ENCODE data around the gene STH. TPM values are rescaled to one million over a fixed set of nuclear protein-coding genes. Genes with fewer than 3 reads are reported as not detected.

Gene STH
- total and polyA plus RNA-seq, 2 experiments from 2014 or later: not detected

DNA sequence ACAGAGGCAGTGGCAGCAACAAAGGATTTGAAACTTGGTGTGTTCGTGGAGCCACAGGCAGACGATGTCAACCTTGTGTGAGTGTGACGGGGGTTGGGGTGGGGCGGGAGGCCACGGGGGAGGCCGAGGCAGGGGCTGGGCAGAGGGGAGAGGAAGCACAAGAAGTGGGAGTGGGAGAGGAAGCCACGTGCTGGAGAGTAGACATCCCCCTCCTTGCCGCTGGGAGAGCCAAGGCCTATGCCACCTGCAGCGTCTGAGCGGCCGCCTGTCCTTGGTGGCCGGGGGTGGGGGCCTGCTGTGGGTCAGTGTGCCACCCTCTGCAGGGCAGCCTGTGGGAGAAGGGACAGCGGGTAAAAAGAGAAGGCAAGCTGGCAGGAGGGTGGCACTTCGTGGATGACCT is 25.5 kb downstream of the STH start:
- Histone ChIP-seq H3K27me3 (no peaks in the 10 kb centered on the region), H3K36me3 (replicated peaks; ENCODE audit: insufficient read depth, low read depth) (no peaks in the 10 kb centered on the region), H3K9me3 (ENCODE audit: low read depth) (no peaks in the 10 kb centered on the region), H3K27ac (no peak overlapping the region), H3K9me2 (replicated peaks; ENCODE audit: insufficient read depth) (no peaks in the 10 kb centered on the region), H4K20me1 (ENCODE audit: insufficient read depth, poor library complexity, severe bottlenecking) (peaks cover 6% of the 10 kb centered on the region), H2AFZ (no peak overlapping the region), H3K79me2 (no peaks in the 10 kb centered on the region), H3K4me3 (no peak overlapping the region), H3K4me2 (no peak overlapping the region), H3K4me1 (ENCODE audit: insufficient read depth) (no peaks in the 10 kb centered on the region)
- 93% methylated on average over 9 of the region's 14 CpGs for WGBS (ENCODE audit: low lambda C conversion rate, missing lambda C conversion rate)
- TF ChIP-seq CTCF (IDR thresholded peaks at IDR 0.05; ENCODE audit: poor library complexity): no peak
- TF ChIP-seq EZH2 (IDR thresholded peaks at IDR 0.05; ENCODE audit: borderline replicate concordance): no peak
- TF ChIP-seq EZH2phosphoT487 (IDR thresholded peaks at IDR 0.05; ENCODE audit: low read depth, severe bottlenecking, unreplicated experiment): no peak
- DNase-seq (ENCODE audit: low spot score): no peak

DNA sequence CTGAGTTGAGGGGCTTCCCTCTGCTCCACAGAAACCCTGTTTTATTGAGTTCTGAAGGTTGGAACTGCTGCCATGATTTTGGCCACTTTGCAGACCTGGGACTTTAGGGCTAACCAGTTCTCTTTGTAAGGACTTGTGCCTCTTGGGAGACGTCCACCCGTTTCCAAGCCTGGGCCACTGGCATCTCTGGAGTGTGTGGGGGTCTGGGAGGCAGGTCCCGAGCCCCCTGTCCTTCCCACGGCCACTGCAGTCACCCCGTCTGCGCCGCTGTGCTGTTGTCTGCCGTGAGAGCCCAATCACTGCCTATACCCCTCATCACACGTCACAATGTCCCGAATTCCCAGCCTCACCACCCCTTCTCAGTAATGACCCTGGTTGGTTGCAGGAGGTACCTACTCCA is 26.0 kb downstream of the STH start:
- H4K20me1 ChIP-seq (ENCODE audit: insufficient read depth, poor library complexity, severe bottlenecking): peaks cover 6% of the 10 kb centered on the region
- no peaks in the 10 kb centered on the region for H3K9me3 ChIP-seq (ENCODE audit: low read depth)
- no peak overlapping the region for H3K4me2 ChIP-seq
- H3K27ac ChIP-seq: no peak overlapping the region
- no peak for DNase-seq (ENCODE audit: low spot score)
- H3K36me3 ChIP-seq (replicated peaks; ENCODE audit: insufficient read depth, low read depth): no peaks in the 10 kb centered on the region
- TF ChIP-seq CTCF (IDR thresholded peaks at IDR 0.05; ENCODE audit: poor library complexity) (no peak), EZH2 (IDR thresholded peaks at IDR 0.05; ENCODE audit: borderline replicate concordance) (no peak), EZH2phosphoT487 (IDR thresholded peaks at IDR 0.05; ENCODE audit: low read depth, severe bottlenecking, unreplicated experiment) (no peak)
- H3K4me1 ChIP-seq (ENCODE audit: insufficient read depth): no peaks in the 10 kb centered on the region
- 90% methylated on average over 10 of the region's 10 CpGs for WGBS (ENCODE audit: low lambda C conversion rate, missing lambda C conversion rate)
- no peaks in the 10 kb centered on the region for H3K79me2 ChIP-seq
- H2AFZ ChIP-seq: no peak overlapping the region
- no peak overlapping the region for H3K4me3 ChIP-seq
- H3K9me2 ChIP-seq (replicated peaks; ENCODE audit: insufficient read depth): no peaks in the 10 kb centered on the region
- H3K27me3 ChIP-seq: no peaks in the 10 kb centered on the region

DNA sequence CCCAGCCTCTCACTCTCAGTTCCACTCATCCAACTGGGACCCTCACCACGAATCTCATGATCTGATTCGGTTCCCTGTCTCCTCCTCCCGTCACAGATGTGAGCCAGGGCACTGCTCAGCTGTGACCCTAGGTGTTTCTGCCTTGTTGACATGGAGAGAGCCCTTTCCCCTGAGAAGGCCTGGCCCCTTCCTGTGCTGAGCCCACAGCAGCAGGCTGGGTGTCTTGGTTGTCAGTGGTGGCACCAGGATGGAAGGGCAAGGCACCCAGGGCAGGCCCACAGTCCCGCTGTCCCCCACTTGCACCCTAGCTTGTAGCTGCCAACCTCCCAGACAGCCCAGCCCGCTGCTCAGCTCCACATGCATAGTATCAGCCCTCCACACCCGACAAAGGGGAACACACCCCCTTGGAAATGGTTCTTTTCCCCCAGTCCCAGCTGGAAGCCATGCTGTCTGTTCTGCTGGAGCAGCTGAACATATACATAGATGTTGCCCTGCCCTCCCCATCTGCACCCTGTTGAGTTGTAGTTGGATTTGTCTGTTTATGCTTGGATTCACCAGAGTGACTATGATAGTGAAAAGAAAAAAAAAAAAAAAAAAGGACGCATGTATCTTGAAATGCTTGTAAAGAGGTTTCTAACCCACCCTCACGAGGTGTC is 26.6 kb downstream of the STH start:
- DNase-seq (ENCODE audit: low spot score): no peak
- no peaks in the 10 kb centered on the region for H3K79me2 ChIP-seq
- H3K4me2 ChIP-seq: no peak overlapping the region
- TF ChIP-seq EZH2 (IDR thresholded peaks at IDR 0.05; ENCODE audit: borderline replicate concordance) (no peak), EZH2phosphoT487 (IDR thresholded peaks at IDR 0.05; ENCODE audit: low read depth, severe bottlenecking, unreplicated experiment) (no peak), CTCF (IDR thresholded peaks at IDR 0.05; ENCODE audit: poor library complexity) (no peak)
- H2AFZ ChIP-seq: no peak overlapping the region
- no peak overlapping the region for H3K27ac ChIP-seq
- no peaks in the 10 kb centered on the region for H3K4me1 ChIP-seq (ENCODE audit: insufficient read depth)
- no peaks in the 10 kb centered on the region for H3K36me3 ChIP-seq (replicated peaks; ENCODE audit: insufficient read depth, low read depth)
- H3K9me3 ChIP-seq (ENCODE audit: low read depth): no peaks in the 10 kb centered on the region
- no peak overlapping the region for H3K4me3 ChIP-seq
- H3K27me3 ChIP-seq: no peaks in the 10 kb centered on the region
- peaks cover 6% of the 10 kb centered on the region for H4K20me1 ChIP-seq (ENCODE audit: insufficient read depth, poor library complexity, severe bottlenecking)
- H3K9me2 ChIP-seq (replicated peaks; ENCODE audit: insufficient read depth): no peaks in the 10 kb centered on the region
- 91% methylated on average over 8 of the region's 8 CpGs for WGBS (ENCODE audit: low lambda C conversion rate, missing lambda C conversion rate)

Measured in hepatocyte (in vitro differentiated cells).